GM18520 (cell line): ENCODE results near the gene IL18RAP.

Experiments
- ATAC-seq: cut with Tn5 transposase; IDR thresholded peaks from one replicate; pipeline ENCODE4 v1.9.1; 2021; ENCODE audit not compliant: unreplicated experiment

Gene IL18RAP

GRCh38 chr2:102421890-102422759 lies 835 bp upstream of the IL18RAP start:
- ATAC-seq: no peak

DNA sequence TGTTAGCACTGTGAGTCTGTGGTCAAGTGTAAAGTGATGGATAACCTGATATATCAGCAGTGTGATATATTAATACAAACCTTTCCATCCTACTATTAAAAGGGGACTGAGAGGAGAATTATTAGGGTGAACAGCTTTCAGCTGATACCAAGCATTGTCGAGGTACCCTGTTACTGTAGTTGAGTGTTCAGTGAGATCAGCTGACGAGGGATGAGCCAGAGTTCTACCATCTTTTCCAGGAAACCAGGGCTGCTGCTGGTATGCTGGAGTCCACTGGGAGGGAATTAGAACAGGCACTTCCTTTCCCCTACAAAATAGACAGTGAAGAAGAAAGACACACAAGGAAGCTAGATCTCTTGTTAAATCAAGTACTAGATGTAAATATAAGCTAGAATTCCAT lies 408 bp downstream of the IL18RAP start:
- no peak for ATAC-seq

GRCh38 chr2:102424754-102425153 lies 1.8 kb downstream of the IL18RAP start:
- peak; percentile 74 for ATAC-seq

- ATAC-seq: no peak
Observed at GRCh38 chr2:102425441-102426132, 2.6 kb downstream of the IL18RAP start.

- ATAC-seq: no peak
Observed at GRCh38 chr2:102427249-102427648, 4.3 kb downstream of the IL18RAP start.

GRCh38 chr2:102428573-102428972 lies 5.6 kb downstream of the IL18RAP start:
- ATAC-seq: no peak

DNA sequence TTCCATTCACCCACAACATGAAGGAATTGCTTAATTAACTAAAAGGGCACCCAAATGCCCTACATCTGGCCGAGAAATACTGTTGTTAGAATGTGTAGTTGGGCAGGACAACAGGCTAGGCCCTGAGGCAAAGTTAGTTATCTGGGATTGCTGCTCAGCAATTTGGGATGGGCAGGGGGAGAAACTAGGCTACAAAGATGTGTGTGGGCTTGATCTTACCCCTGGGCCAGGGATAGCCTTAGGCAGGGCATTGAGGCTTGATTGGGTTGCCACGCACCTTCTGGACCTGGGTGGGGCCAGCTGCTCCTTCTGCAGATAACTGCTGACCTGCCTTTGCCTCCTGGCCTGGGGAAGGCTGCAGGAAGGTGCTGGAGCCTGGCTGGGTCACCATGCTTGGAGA lies 9.4 kb downstream of the IL18RAP start:
- ATAC-seq: no peak

DNA sequence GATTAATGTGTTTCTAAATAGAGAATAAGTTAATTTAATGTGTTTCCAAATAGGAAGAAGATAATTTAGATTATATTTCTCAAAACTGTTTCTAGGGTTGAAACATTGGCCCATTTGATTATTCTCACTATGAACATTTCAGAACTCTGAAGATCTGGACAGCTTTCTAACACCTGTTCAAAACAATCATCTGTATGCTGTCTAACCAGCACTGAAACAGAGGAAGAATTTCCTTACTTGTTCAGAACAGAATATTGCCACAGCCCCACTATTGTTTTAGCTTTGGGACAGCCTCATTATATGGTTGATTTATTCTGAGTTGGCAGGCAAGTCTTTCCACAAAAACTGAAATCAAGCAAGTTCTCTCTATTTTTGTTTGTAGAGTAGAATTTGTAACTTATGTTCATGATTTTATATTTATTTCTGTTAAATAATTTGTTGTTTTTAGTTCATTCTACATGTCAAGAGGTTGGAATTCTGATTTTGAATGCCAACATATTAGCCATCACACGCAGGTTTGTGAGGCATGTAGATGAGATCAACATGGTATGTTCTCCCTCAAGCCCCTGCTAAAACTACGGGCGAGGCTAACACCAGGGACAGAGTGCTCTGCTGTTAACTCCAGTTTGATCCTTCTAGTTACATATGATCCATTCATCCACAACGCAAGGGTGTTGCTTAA lies 11.2 kb downstream of the IL18RAP start:
- ATAC-seq: no peak

- peak; percentile 40 for ATAC-seq
Observed at GRCh38 chr2:102434655-102435381, 11.9 kb downstream of the IL18RAP start.

- ATAC-seq: no peak
Observed at GRCh38 chr2:102435741-102436140, 12.8 kb downstream of the IL18RAP start.

GRCh38 chr2:102436323-102436722 lies 13.4 kb downstream of the IL18RAP start:
- no peak for ATAC-seq

DNA sequence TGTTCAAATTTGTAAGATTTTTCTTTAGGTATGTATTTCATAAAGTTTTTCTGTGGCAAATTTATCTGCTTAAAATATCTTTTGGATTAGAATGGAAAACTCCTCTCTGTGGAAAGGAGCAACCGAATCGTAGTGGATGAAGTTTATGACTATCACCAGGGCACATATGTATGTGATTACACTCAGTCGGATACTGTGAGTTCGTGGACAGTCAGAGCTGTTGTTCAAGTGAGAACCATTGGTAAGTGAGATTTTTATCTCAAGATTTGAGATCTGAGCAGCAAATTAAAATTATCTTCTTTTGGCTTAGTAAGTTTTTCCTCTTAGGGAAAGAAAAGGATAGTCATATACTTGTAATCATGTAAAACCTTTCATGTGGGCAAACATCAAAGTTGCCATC lies 14.2 kb downstream of the IL18RAP start:
- no peak for ATAC-seq

DNA sequence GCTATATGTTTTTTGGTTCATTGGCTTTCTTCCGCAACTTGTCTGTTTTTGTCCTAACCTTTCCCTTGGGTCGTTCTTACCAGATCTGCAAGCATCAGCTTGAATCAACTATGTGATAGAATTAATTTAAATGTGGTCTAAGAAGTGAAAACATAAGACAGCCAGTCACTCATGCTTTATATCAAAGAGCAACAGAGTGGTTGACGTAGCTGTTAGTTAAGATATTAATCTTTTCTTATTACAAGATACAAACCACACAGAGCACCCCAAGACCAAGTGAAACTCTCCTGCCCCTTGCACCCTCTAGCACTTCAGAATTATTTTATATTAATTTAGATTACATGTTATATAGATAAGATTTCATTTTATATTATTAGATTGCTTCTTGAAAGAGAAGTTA lies 15.2 kb downstream of the IL18RAP start:
- ATAC-seq: no peak

DNA sequence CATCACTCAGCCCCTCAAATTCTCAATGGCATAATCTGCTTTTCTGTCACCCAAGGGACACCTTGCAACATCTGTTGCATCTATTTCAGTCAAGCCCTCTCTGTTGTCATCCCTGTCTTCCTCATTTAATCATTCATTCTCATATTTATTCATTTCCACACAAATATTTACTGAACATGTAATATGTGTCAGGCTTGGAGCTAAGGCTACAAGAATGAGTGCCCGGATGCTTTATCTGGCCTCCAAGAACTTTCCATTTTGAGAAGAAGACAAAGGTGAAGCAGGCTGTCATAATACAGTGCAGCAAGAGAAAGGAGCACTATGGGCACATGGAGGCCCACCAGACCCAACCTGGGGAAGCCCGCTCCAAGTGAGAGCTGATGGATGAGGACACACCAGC lies 15.6 kb downstream of the IL18RAP start:
- no peak for ATAC-seq

DNA sequence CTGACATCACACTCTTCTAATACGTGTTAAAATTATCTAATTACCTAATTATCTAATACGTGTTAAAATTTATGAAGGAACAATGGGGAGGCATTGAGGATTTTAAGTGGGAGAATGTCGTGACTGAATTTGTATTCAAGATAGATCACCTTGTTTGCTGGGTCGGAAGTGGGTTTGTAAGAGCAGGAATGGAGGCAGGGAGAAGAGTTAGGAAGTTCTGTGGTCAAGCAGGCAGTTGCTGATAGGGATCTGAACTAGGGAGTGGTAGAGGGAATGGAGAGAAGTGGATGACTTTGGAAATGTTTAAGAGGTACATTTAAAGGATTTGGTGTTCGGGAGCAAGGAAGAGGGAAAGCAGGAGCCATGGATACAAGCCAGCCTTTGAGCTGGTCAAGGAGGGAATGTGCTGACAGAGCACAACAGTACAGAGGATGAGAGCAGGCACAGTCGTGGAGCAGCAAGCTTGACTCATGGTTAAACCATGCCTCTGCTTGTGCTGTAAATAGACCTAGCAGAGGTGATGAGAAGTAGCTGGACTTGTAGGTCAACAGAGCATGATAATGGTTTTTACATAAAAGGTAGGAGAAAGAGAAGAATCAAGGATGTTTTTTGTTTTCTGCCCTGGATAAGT lies 16.2 kb downstream of the IL18RAP start:
- no peak for ATAC-seq

GRCh38 chr2:102442967-102443828 lies 20.2 kb downstream of the IL18RAP start:
- ATAC-seq: no peak

GRCh38 chr2:102444233-102444632 lies 21.3 kb downstream of the IL18RAP start:
- ATAC-seq: no peak

DNA sequence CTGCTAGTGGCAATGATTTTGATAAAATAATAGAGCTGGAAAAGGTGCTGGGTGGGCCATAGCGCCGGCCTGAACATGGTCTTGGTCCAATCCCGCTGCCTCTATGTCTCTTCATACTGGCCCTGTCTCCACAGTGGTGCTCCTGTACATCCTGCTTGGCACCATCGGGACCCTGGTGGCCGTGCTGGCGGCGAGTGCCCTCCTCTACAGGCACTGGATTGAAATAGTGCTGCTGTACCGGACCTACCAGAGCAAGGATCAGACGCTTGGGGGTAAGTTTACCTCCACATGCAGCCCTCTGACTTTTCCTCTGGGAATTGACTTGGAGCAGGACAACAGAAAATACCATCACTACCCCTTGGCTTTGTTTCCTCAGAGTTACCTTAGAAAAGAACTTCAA lies 24.0 kb downstream of the IL18RAP start:
- no peak for ATAC-seq

DNA sequence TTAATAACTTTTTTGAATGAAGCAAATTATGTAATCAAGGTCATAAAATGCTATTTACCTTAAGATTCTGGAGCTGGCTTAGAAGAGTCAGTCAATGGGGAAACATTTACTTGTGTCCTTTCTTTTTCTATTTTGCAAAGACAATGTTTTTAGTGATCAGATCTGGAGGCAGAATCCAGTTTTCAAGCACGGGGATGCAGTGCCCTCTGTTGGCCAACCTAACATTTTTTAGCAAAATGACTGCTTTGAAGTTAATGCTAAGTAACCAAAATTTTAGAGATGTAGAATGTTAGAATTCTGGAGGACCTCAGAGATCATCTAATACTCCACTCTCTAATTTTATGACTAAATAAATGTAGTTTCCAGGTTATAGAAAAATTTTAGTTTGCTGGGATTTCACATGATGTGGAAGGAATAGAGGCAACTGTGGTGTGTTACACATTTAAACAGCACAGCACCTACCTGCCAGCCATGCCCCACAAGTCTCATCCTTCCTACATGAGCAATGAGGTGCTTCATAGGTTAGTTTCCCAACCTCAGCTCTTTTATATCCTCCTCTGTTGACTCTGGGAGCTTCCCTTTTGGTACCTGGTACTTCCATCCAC lies 26.5 kb downstream of the IL18RAP start:
- ATAC-seq: no peak
